ENCODE measurements around the gene DNAJC30. TPM values are rescaled to one million over a fixed set of nuclear protein-coding genes. Genes with fewer than 3 reads are reported as not detected.

DNAJC30 gene
- total and polyA plus RNA-seq, 12 donors, result 7.1 to 28.2 (median 14.9) TPM

DNA sequence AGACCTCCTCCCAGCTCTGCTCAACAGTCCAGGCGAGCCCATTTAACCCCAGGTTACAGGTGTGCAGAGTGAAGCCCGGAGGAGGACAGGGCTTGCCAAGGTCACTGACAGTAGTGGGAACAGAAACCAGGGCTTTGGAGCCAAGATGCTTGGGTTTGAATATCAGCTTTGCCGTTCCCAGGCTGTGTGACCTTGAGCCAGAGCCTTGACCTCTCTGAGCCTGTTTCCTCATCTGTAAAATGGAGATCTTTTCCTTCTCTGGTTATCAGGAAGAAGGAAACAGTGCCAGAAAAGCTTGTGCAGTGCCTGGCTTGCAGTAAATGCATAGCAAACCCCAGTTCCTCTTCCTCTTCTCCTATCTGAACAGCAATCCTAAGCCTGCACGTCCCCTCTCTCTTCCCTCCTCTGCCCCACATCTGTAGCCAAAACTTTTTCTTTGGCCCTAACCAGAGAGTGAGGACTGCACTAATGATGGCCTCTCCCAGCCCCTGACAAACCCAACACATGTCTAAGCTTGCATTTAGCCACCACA is 37.5 kb downstream of the DNAJC30 start:
- no peak for DNase-seq
- no peaks in the 10 kb centered on the region for H3K36me3 ChIP-seq (replicated peaks in 1 of 2)
- peaks cover 17% of the 10 kb centered on the region for H3K27me3 ChIP-seq
- H3K9me3 ChIP-seq (replicated peaks in 1 of 3), result no peaks in the 10 kb centered on the region
- peaks cover 0 to 4% of the 10 kb centered on the region in 2 donors for H3K4me1 ChIP-seq (replicated peaks in 1 of 2)
- intact Hi-C loops (cut with DNase I), result no loop called here
- TF ChIP-seq POLR2A (IDR thresholded peaks at IDR 0.05), result no peak
- TF ChIP-seq, protein P1, sequence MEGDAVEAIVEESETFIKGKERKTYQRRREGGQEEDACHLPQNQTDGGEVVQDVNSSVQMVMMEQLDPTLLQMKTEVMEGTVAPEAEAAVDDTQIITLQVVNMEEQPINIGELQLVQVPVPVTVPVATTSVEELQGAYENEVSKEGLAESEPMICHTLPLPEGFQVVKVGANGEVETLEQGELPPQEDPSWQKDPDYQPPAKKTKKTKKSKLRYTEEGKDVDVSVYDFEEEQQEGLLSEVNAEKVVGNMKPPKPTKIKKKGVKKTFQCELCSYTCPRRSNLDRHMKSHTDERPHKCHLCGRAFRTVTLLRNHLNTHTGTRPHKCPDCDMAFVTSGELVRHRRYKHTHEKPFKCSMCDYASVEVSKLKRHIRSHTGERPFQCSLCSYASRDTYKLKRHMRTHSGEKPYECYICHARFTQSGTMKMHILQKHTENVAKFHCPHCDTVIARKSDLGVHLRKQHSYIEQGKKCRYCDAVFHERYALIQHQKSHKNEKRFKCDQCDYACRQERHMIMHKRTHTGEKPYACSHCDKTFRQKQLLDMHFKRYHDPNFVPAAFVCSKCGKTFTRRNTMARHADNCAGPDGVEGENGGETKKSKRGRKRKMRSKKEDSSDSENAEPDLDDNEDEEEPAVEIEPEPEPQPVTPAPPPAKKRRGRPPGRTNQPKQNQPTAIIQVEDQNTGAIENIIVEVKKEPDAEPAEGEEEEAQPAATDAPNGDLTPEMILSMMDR (IDR thresholded peaks at IDR 0.05), result no peak
- no peak overlapping the region for H3K4me3 ChIP-seq
- no peak overlapping the region for H3K27ac ChIP-seq
- 23 to 37% (median 25%) methylated on average over 4 of the region's 4 CpGs for WGBS, 4 donors

DNA sequence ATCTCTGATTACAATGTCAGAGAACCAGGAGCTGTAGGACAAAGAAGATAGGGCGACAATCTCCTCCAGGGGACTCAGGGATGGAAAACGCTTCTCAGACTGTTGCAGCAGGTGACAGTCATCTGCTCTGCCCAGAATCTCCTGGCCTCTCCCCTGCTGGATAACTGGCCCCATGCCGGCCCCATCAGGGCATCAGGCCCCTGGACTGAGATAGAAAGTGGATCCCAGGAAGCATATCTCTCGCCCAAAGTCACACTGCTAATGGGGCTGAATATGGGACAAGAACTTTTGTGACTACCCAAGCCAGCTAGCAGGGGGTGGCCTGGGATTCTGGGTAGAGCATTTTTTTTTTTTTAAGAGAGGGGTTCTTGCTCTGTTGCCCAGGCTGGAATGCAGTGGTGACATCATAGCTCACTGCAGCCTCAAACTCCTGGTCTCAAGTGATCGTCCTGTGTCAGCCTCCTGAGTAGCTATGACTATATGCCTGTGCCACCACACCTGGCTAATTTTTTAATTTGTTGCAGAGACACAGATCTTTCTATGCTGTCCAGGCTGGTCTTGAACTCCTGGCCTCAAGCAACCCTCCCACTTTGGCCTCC is 38.5 kb downstream of the DNAJC30 start:
- Histone ChIP-seq H3K4me3 (no peak overlapping the region), H3K4me1 (replicated peaks in 1 of 2) (peaks cover 0 to 4% of the 10 kb centered on the region in 2 donors), H3K27me3 (peaks cover 17% of the 10 kb centered on the region), H3K36me3 (replicated peaks in 1 of 2) (no peaks in the 10 kb centered on the region), H3K27ac (no peak overlapping the region), H3K9me3 (replicated peaks in 1 of 3) (no peaks in the 10 kb centered on the region)
- no peak for TF ChIP-seq POLR2A (IDR thresholded peaks at IDR 0.05)
- TF ChIP-seq, protein P1 (IDR thresholded peaks at IDR 0.05), result no peak
- intact Hi-C loops (cut with DNase I), result no loop called here
- DNase-seq, result no peak
- 63 to 74% (median 72%) methylated on average over 4 to 5 of the region's 5 CpGs for WGBS, 4 donors

DNA sequence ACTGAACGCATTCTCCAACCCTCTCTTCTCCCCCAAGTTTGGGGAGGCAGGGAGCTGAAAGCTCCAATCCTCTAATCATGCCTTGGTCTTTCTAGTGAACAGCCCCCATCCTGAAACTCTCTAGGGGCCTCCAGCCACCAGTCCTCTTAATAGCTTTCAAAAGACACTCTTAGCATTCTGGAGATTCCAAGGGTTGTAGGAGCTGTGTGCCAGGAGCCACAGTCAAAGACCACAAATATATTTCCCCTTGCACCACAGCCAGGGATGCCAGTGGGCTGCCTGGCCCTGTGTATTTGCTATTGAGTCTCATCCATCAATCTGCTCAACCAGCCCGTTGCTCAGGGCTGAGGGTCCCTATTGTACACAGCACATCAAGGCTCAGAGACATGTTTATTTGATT is 40.4 kb downstream of the DNAJC30 start:
- peaks cover 0 to under 1% of the 10 kb centered on the region in 2 donors for H3K4me1 ChIP-seq (replicated peaks in 1 of 2)
- no peaks in the 10 kb centered on the region for H3K36me3 ChIP-seq (replicated peaks in 1 of 2)
- intact Hi-C loops (cut with DNase I), result no loop called here
- peaks cover 14% of the 10 kb centered on the region for H3K27me3 ChIP-seq
- DNase-seq, result no peak
- no peak overlapping the region for H3K4me3 ChIP-seq
- WGBS, 4 donors, result 60 to 88% (median 71%) methylated on average over 2 of the region's 2 CpGs
- no peaks in the 10 kb centered on the region for H3K9me3 ChIP-seq (replicated peaks in 1 of 3)
- H3K27ac ChIP-seq, result no peak overlapping the region
- TF ChIP-seq POLR2A (IDR thresholded peaks at IDR 0.05), result no peak
- TF ChIP-seq, protein P1 (IDR thresholded peaks at IDR 0.05), result no peak

DNA sequence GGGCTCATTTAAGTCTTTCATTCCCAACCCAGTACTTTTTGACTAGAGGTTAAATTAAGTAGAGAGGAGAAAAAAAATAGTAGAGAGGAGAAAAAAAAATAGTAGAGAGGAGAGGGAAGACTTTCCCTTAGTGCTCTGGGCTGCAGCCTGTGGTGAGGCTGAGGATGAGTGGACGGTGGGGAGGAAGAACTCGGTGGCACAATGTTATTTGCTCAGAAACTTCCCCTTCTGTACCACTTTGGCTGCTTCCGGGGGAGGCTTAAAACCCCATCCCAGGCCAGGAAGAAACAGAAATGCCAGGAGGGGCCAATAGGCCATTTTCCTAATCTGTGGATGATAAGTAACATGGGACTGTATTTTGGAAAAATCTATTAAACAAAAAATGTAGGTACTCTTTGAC is 44.3 kb downstream of the DNAJC30 start:
- intact Hi-C loops (cut with DNase I), result no loop called here
- peaks cover 0 to 8% of the 10 kb centered on the region in 2 donors for H3K4me1 ChIP-seq (replicated peaks in 1 of 2)

More for the DNA sequence above, 44.3 kb downstream of the DNAJC30 start:
- no peak for TF ChIP-seq POLR2A (IDR thresholded peaks at IDR 0.05)
- TF ChIP-seq, protein P1 (IDR thresholded peaks at IDR 0.05), result no peak
- no peak overlapping the region for H3K27ac ChIP-seq
- no peaks in the 10 kb centered on the region for H3K9me3 ChIP-seq (replicated peaks in 1 of 3)
- no peak for DNase-seq
- no peak overlapping the region for H3K4me3 ChIP-seq
- no peaks in the 10 kb centered on the region for H3K36me3 ChIP-seq (replicated peaks in 1 of 2)
- 51 to 71% (median 65%) methylated on average over 3 of the region's 3 CpGs for WGBS, 4 donors
- H3K27me3 ChIP-seq, result peaks cover 3% of the 10 kb centered on the region

All from adrenal gland (tissue), 12 donors.